ENCODE measurements around the gene CERT1.
"Not testable (repeated sequence)": the region's sequence is repeated elsewhere in the genome, so short reads cannot be mapped to it uniquely, and the experiment has no call there.

Gene CERT1

DNA sequence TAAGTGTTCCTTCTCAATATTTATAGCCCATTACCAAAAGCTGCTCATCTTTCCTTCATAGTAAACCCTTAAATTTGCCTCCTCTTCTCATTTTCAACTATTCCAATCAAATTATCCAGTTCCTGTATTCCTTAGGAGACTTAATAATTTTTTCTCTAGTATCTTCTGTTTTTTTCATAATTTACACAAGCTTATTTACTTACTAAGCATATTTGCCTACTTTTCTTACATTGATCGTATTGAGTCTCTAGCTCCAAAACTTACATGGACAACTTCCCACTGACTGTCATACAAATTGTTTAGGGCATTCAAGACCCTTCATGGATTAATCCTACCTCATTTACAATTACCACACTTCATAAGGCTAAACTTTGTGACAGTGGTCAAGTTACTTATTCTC, 3.6 kb downstream of the CERT1 start:
- Histone ChIP-seq H3K36me3 (ENCODE audit: insufficient read depth, low read length) (peaks cover 21% of the 10 kb centered on the region), H3K4me1 (ENCODE audit: insufficient read depth, low read length, severe bottlenecking) (peaks cover 24% of the 10 kb centered on the region), H3K4me2 (ENCODE audit: low read length) (no peak overlapping the region)

DNA sequence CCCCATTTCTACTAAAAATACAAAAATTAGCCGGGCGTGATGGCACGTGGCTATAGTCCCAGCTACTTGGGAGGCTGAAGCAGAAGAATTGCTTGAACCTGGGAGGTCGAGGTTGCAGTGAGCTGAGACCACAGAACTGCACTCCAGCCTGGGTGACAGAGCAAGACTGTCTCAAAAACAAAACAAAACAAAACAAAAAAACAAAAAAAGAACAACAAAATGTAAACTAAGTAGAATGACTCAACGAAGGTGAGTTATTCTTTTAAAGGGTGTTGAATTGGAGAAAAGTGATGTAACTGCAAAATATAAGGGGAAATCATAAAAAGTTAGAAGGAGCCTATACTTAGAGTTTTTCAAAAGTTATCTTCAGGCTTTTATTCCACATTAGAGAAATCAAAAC, 6.3 kb downstream of the CERT1 start:
- H3K27ac ChIP-seq (ENCODE audit: low read depth, low read length, poor library complexity, severe bottlenecking); H3K4me2 ChIP-seq (ENCODE audit: low read length); H3K9me2 ChIP-seq (ENCODE audit: low read depth, low read length); H3K9ac ChIP-seq (ENCODE audit: low read length); H3K4me3 ChIP-seq (ENCODE audit: low read depth, low read length, poor library complexity, severe bottlenecking); H3F3A ChIP-seq (ENCODE audit: insufficient read depth, low read length); H3K9me3 ChIP-seq (ENCODE audit: low read length); H4K20me1 ChIP-seq (ENCODE audit: insufficient read depth, low read length); H3K27me3 ChIP-seq (ENCODE audit: insufficient read depth, low read length); H2AFZ ChIP-seq (ENCODE audit: low read length): not testable (repeated sequence)
- peaks cover 61% of the 10 kb centered on the region for H3K79me2 ChIP-seq (ENCODE audit: insufficient read depth, low read length)
- peaks cover 35% of the 10 kb centered on the region for H3K36me3 ChIP-seq (ENCODE audit: insufficient read depth, low read length)
- peaks cover 14% of the 10 kb centered on the region for H3K4me1 ChIP-seq (ENCODE audit: insufficient read depth, low read length, severe bottlenecking)

More for the DNA sequence above, 3.6 kb downstream of the CERT1 start:
- no peak overlapping the region for H3K27ac ChIP-seq (ENCODE audit: low read depth, low read length, poor library complexity, severe bottlenecking)
- TF ChIP-seq EZH2 (IDR thresholded peaks at IDR 0.05; ENCODE audit: borderline replicate concordance, low read length): no peak
- no peak overlapping the region for H3K4me3 ChIP-seq (ENCODE audit: low read depth, low read length, poor library complexity, severe bottlenecking)
- no peaks in the 10 kb centered on the region for H3K27me3 ChIP-seq (ENCODE audit: insufficient read depth, low read length)
- no peak overlapping the region for H2AFZ ChIP-seq (ENCODE audit: low read length)
- H3F3A ChIP-seq (ENCODE audit: insufficient read depth, low read length): no peaks in the 10 kb centered on the region
- H3K9me2 ChIP-seq (ENCODE audit: low read depth, low read length): no peaks in the 10 kb centered on the region
- no peaks in the 10 kb centered on the region for H4K20me1 ChIP-seq (ENCODE audit: insufficient read depth, low read length)
- H3K9ac ChIP-seq (ENCODE audit: low read length): no peak overlapping the region
- peaks cover 60% of the 10 kb centered on the region for H3K79me2 ChIP-seq (ENCODE audit: insufficient read depth, low read length)
- no peaks in the 10 kb centered on the region for H3K9me3 ChIP-seq (ENCODE audit: low read length)

DNA sequence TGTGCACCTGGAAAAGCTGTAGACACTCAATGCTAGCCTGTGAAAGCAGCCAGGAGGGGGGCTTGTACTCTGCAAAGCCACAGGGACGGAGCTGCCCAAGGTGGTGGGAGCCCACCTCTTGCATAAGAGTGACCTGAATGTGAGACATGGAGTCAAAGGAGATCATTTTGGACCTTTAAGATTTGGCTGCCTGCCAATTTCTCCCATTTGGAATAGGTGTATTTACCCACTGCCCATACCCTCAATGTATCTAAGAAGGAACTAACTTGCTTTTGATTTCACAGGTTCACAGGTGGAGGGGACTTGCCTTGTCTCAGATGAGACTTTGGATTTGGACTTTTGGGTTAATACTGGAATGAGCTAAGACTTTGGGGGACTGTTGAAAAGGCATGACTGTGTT, 12.6 kb downstream of the CERT1 start:
- H3K4me3 ChIP-seq (ENCODE audit: low read depth, low read length, poor library complexity, severe bottlenecking); H3K4me1 ChIP-seq (ENCODE audit: insufficient read depth, low read length, severe bottlenecking); H2AFZ ChIP-seq (ENCODE audit: low read length); H3K27me3 ChIP-seq (ENCODE audit: insufficient read depth, low read length); H4K20me1 ChIP-seq (ENCODE audit: insufficient read depth, low read length); H3K9ac ChIP-seq (ENCODE audit: low read length); H3K27ac ChIP-seq (ENCODE audit: low read depth, low read length, poor library complexity, severe bottlenecking); H3K4me2 ChIP-seq (ENCODE audit: low read length); H3F3A ChIP-seq (ENCODE audit: insufficient read depth, low read length); H3K9me3 ChIP-seq (ENCODE audit: low read length); H3K9me2 ChIP-seq (ENCODE audit: low read depth, low read length): not testable (repeated sequence)
- peaks cover 14% of the 10 kb centered on the region for H3K79me2 ChIP-seq (ENCODE audit: insufficient read depth, low read length)
- peaks cover 45% of the 10 kb centered on the region for H3K36me3 ChIP-seq (ENCODE audit: insufficient read depth, low read length)

DNA sequence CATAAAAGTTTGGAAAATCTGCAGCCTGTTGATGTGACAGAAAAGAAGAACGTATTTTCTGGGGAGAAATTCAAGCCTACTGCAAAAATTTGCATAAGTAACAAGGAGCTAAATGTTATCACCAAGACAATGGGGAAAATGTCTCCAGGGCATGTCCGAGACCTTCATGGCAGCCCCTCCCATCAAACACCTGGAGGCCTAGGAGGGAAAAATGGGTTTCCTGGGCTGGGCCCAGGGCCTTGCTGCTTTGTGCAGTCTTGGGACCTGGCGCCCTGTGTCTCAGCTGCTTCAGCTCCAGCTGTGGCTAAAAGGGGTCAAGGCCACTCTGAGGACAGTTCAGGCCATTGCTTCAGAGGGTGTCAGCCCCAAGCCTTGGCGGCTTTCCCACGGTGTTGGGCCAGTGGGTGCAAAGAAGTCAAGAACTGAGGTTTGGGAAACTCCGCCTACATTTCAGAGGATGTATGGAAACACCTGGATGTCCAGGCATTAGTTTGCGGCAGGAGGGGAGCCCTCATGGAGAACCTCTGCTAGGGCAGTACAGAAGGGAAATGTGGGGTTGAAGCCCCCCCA, 13.1 kb downstream of the CERT1 start:
- no peak overlapping the region for H3K9ac ChIP-seq (ENCODE audit: low read length)
- no peak overlapping the region for H3K4me2 ChIP-seq (ENCODE audit: low read length)
- no peak overlapping the region for H3K4me3 ChIP-seq (ENCODE audit: low read depth, low read length, poor library complexity, severe bottlenecking)
- no peaks in the 10 kb centered on the region for H3K4me1 ChIP-seq (ENCODE audit: insufficient read depth, low read length, severe bottlenecking)
- no peak overlapping the region for H3K27ac ChIP-seq (ENCODE audit: low read depth, low read length, poor library complexity, severe bottlenecking)
- no peaks in the 10 kb centered on the region for H3K9me3 ChIP-seq (ENCODE audit: low read length)
- H3K27me3 ChIP-seq (ENCODE audit: insufficient read depth, low read length): no peaks in the 10 kb centered on the region
- H3K36me3 ChIP-seq (ENCODE audit: insufficient read depth, low read length): peaks cover 44% of the 10 kb centered on the region
- no peaks in the 10 kb centered on the region for H3K9me2 ChIP-seq (ENCODE audit: low read depth, low read length)
- no peaks in the 10 kb centered on the region for H3F3A ChIP-seq (ENCODE audit: insufficient read depth, low read length)
- H4K20me1 ChIP-seq (ENCODE audit: insufficient read depth, low read length): no peaks in the 10 kb centered on the region
- no peak overlapping the region for H2AFZ ChIP-seq (ENCODE audit: low read length)
- no peak for TF ChIP-seq EZH2 (IDR thresholded peaks at IDR 0.05; ENCODE audit: borderline replicate concordance, low read length)
- TF ChIP-seq, protein P1, sequence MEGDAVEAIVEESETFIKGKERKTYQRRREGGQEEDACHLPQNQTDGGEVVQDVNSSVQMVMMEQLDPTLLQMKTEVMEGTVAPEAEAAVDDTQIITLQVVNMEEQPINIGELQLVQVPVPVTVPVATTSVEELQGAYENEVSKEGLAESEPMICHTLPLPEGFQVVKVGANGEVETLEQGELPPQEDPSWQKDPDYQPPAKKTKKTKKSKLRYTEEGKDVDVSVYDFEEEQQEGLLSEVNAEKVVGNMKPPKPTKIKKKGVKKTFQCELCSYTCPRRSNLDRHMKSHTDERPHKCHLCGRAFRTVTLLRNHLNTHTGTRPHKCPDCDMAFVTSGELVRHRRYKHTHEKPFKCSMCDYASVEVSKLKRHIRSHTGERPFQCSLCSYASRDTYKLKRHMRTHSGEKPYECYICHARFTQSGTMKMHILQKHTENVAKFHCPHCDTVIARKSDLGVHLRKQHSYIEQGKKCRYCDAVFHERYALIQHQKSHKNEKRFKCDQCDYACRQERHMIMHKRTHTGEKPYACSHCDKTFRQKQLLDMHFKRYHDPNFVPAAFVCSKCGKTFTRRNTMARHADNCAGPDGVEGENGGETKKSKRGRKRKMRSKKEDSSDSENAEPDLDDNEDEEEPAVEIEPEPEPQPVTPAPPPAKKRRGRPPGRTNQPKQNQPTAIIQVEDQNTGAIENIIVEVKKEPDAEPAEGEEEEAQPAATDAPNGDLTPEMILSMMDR (IDR thresholded peaks at IDR 0.05; ENCODE audit: low read length): no peak
- H3K79me2 ChIP-seq (ENCODE audit: insufficient read depth, low read length): peaks cover 14% of the 10 kb centered on the region; the same call in 1 of the 2 replicates

Data from OCI-LY1 (cell line).